Occipital lobe (tissue), 3 donors: ENCODE data around the gene FBXO28. TPM values are rescaled to one million over a fixed set of nuclear protein-coding genes. Genes with fewer than 3 reads are reported as not detected.
"Not testable (repeated sequence)": the region's sequence is repeated elsewhere in the genome, so short reads cannot be mapped to it uniquely, and the experiment has no call there.

ENCODE experiments used
- DNase-seq: peaks from one replicate; lab custom pipeline; 2025; lab: John Stamatoyannopoulos, UW
- small RNA-seq: library from RNA; depleted of rRNA; stranded (forward); fragments of <200 nt; gene quantifications from one replicate; pipeline ENCODE3, GENCODE V24; 2014
- total RNA-seq: library from RNA; depleted of rRNA; stranded (reverse); fragments of >200 nt; gene quantifications from one replicate; pipeline ENCODE4 v1.2.3, GENCODE V29; 2014

Gene FBXO28
- total RNA-seq, 1 donor from 2014 or later = 56.9 TPM

DNA sequence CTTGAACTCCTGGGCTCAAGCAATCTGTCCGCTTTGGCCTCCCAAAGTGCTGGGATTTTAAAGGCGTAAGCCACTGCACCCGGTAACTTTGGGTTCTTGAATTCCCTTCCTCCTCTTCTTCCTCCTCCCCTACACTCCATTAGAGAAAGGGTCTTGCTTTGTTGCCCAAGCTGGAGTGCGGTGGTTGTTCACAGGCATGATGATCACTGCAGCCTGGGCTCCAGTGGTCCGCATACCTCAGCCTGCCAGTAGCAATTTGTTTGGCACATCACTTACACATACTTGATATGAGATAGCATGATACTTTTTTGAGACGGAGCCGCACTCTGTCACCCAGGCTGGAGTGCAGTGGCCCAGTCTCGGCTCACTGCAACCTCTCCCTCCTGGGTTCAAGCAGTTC is 71.3 kb downstream of the FBXO28 start:
- no peak for DNase-seq

DNA sequence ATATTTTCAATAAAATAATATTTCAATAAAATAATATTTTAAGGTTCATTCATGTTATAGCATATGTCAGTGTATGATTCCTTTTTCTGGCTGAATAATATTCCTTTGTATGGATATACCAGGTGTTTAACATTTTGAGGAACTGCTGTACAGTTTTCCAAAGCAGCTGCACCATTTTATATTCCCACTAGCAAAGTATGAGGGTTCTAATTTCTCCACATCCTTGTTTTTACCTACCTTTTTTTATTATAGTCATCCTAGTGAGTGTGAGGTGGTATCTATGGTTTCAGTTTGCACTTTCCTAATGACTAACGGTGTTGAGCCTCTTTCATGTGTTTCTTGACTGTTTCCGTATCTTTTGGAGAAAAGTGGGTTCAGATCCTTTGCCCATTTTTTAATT is 74.4 kb downstream of the FBXO28 start:
- DNase-seq = no peak

DNA sequence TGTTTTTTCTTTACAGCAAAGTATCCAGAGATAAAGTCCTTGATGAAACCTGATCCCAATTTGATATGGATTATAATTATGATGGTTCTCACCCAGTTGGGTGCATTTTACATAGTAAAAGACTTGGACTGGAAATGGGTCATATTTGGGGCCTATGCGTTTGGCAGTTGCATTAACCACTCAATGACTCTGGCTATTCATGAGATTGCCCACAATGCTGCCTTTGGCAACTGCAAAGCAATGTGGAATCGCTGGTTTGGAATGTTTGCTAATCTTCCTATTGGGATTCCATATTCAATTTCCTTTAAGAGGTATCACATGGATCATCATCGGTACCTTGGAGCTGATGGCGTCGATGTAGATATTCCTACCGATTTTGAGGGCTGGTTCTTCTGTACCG is 75.7 kb downstream of the FBXO28 start:
- DNase-seq = no peak

DNA sequence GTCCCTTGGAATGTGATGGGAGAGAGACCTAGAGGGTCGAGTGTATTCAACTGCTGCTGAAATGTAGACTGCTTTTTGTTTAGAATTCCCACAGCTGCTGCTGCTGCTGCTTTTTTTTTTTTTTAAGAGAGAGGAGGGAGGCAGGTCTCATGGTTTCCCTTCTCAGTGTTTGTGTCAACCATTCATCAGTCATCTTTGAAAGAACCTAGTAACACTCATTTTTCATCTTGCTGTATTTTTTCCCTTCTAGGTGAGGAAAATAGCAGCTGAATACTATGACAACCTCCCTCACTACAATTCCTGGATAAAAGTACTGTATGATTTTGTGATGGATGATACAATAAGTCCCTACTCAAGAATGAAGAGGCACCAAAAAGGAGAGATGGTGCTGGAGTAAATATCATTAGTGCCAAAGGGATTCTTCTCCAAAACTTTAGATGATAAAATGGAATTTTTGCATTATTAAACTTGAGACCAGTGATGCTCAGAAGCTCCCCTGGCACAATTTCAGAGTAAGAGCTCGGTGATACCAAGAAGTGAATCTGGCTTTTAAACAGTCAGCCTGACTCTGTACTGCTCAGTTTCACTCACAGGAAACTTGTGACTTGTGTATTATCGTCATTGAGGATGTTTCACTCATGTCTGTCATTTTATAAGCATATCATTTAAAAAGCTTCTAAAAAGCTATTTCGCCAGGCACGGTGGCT is 78.3 kb downstream of the FBXO28 start:
- DNase-seq = no peak

DNA sequence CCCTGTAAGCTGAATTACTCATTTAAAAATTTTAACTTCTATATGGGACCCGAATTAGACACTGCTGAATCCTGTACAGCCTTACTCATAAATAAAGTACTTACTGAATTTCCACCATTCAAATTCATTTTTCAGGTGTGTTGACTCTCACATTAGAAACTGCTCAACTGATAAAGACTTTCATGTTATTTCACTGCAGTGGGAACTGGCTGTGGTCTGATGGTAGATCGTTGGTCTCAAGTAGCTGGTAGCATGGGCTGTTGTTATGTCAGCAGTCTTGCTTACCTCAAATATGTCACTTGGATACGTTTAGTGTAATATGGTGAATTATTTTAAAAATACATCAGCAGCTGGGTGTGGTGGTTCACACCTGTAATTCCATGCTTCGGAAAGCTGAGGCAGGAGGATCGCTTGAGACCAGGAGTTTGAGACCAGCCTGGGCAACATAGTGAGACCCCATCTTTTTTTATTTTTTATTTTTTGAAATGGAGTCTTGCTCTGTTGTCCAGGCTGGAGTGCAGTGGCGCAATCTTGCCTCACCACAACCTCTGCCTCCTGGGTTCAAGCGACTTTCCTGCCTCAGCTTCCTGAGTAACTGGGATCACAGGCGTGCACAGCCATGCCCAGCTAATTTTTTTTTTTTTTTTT is 79.5 kb downstream of the FBXO28 start:
- DNase-seq = no peak

DNA sequence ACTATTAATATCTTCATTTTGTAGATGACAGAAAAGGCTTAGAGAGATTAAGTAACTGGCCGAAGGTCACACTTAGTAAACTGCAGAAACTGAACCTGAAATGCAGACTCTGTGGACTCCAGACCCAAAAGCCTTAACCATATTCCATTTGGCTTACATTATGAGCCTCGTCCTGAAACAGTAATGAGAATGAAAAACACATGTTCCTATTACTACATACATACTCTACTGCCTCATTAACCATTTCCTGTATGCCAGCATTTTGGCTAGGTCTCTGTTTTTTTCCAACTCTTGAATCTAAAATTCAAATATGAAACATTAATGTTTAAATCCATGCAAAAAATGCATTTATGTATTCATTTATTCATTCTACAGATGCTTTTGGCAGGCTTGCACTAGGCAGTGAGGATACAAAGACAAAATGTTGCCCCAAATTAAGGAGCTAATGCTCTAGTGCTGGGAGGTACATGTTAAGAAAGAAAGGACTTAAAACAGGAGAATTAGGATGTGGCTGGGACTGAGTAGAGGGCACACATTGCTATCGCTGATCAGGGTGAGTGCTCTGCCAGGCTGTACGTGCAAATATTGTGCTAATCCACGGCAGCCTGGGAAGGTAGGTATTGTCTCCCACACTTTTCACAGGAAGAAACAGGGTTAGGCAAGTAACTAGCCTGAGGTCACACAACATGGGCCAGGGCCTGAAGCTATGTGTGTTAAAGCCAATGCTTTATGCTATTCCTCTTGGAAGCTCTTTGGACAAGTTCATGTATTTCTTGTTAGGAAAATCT is 83.1 kb downstream of the FBXO28 start:
- DNase-seq = no peak

DNA sequence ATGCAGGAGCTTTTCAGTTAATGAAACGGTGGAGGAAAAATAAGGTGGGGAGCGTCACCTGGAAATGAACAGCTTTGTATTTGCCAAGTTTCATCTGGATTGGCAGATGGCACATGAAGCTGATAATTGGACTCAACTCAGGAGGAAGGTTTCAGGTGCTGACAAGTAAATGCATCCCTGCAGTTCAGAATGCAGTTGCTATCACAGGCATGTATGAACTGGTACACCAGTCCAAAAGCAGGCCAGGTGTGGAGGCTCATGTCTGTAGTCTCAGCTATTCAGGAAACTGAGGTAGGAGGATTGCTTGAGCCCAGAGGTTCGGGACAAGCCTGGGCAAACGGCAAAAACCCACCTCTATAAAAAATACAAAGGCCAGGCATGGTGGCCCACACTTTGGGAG is 84.7 kb downstream of the FBXO28 start:
- no peak for DNase-seq

DNA sequence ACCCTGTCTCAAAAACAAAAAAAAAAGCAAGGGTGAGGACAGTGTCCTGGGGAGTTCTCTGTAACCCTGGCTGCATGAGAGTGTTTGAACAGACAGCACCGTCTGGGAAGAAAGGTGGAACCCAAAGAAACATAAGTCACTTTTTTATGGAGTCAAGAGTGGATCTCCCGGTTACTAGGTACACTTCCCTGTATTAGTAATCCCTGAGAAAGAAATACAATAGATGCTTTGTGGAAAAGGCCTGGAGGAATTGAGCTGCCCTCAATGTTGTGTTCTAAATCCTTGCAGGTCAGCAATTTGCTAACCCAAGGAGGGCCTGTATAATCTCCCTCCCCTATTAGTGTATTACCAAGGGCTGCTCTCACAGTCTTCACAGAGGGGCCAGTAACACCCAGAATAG is 85.8 kb downstream of the FBXO28 start:
- DNase-seq = no peak

DNA sequence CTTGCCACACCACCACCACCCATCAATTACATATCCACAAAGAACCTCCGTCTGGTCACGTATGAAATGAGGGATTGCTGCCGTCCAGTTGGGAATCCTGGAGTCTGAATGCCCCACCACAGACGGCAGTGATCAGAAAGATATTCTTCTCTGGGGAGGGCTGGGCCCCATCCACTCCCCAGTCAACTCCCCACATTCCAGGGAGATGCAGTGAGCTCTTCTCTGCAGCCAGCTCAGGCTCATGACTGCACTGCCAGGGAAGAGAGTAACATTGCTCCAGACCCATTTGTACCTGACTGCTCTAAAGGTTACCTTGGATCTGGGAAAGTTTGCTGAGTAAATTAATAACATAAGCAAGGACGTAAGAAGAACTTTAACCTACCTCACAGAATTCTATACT is 87.5 kb downstream of the FBXO28 start:
- DNase-seq = no peak

DNA sequence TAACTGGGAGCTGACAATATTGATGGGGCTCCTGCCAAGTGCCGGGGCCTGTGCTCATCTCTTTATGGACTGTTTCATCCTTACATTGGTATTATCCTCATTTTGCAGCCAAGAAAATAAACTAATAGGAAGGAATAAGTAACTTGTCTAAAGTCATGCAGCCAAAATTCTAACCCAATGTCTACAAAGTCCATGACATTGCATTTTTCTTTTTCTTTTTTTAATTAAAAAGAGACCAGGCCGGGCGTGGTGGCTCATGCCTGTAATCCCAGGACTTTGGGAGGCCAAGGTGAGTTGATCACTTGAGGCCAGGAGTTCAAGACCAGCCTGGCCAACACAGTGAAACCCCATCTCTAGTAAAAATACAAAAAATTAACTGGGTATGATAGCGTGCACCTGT is 87.9 kb downstream of the FBXO28 start:
- no peak for DNase-seq

DNA sequence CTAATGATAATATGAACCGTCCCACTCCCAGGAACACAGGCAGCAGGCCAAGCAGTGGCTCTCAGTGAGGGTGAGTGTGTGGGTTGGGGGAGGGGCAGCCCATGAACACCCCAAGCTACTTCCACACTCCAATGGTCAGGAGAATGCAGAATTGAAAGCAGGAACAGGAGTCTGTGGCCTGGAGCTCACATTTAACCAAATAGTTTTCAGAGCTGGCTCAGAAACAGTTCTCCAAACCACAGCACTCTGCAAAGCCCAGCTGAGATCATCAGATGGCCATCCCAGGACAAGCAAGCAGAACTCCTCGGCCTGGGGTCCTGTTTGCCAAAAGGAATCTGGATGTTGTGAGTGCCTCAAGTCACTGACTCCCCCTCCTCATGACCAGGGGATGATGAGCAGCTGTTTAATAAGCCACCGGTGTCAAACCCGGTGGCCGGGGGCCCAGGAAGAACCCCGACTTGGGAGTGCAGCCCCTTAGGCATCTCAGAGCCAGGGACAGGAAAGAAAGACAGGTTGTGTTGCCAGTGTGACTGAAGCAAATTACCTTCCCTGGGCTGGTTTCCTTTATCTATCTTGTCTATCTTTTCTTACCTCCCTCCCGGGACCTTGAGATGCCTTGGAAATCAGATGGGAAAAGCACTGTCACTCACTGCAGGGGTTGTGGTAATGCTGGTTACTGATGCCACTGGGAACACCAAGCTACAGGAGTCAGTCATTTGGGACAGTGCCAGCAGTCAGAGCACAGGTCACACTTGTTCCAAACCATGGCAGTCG is 89.5 kb downstream of the FBXO28 start:
- no peak for DNase-seq

DNA sequence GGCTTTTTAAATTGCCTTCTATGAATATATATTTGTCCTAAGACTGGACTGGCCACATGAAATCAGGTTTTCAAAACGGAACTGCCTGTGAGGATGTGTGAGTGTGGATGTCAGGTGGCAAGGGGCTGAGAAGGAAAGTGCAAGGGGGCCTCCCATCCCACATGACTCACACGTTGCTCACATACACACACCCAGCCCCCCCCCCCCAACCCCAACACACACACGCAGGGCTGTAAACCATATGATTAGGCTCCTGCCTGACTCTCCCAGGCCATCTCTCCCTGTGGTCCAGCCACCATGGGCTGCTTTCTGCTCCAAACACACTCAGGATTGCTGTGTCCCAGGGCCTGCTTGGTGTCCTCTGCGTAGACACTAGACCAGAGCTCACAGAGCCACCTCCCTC is 91.5 kb downstream of the FBXO28 start:
- no peak for DNase-seq

DNA sequence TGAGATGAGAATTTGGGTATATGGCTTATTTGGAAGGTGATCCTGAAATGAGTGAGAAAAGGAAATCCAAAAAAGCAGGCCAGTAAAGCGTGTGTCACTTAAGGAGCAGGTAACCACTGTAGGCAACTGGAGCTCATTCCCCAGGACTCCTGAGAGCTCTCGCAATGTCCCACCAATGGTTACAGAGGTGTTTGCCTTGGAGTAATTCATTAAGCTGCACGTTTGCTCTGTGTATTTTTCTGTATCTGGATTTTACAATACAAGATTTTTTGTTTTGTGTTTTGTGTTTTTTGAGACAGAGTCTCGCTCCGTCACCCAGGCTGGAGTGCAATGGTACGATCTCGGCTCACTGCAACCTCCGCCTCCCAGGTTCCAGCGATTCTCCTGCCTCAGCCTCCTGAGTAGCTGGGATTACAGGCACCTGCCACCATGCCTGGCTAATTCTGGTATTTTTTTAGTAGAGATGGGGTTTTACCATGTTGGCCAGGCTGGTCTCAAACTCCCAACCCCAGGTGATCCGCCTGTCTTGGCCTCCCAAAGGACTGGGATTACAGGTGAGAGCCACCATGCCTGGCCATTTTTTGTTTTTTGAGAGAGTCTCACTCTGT is 92.1 kb downstream of the FBXO28 start:
- DNase-seq = not testable (repeated sequence)

DNA sequence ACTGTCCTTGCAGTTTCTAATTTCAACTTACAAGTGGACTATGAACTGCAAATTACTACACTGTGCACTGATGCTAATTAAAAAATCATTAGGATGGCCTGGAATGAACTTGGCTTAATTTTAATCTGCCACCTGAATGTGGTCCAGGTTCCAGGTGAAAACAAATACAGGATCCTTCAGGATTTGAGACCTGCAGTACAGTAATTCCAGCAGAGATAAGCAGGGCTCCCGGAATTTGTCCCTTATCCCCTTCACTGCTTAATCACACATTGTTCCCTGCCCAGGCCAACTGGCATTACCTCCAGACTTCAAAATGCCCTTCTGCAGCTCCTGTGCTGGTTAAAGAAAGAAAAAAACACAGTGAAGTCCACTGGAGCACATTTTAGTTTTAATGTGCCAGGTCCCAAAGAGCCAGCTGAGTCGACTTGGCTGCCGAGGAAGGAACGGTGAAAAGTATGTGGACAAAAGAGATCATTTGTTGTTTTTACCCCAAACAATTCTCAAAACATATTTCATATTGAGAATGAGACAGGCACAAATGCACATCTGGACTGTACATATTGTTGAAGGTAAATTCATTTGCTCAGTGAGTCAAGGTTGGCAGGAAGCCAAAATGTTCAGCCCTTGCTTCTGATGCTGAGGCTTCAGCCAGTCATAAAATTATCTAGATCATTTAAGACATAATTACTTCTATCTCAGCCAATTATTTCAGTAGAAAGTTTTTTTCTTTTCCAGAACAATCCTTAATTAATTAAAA is 97.5 kb downstream of the FBXO28 start:
- DNase-seq = no peak

Small RNA genes lying within 50 kb of the gene (small RNA-seq; reads per million reads assigned to genes)
- gene AC092809.3 (not detected), gene RF00139 (not detected), gene RN7SKP49 (not detected)

Other genes with a start within 250 kb of the FBXO28 start
- gene DEGS1, start 69.1 kb downstream of the FBXO28 start, total RNA-seq = 67.5 TPM
- 36.0 TPM for gene NVL, start 216.1 kb downstream of the FBXO28 start, total RNA-seq
- 34.2 TPM for gene CNIH4, start 242.8 kb downstream of the FBXO28 start, total RNA-seq